GM18520 (cell line): ENCODE results near the gene TRPV3.
"Not testable (repeated sequence)": the region's sequence is repeated elsewhere in the genome, so short reads cannot be mapped to it uniquely, and the experiment has no call there.

Experiments
- ATAC-seq: cut with Tn5 transposase; IDR thresholded peaks from one replicate; pipeline ENCODE4 v1.9.1; 2021; ENCODE audit not compliant: unreplicated experiment

Gene TRPV3

DNA sequence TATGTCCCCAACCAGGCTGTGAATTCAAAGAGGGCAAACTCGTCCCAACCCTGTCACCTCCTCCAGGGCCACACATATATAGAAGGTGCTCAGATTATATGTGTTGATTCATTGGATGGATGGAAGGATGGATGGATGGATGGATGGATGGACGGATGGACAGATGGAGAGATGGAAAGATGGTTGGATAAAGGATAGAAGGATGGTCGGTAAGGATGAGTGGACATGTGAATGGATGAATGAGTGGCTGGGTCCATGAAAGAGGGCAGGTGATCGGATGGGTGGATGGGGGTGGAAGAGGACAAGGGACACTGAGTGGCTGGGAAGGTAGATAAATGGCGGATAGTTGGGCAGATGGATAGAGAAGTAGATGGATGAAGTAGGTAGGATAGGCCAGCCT, 30.1 kb downstream of the TRPV3 start:
- ATAC-seq, result no peak

DNA sequence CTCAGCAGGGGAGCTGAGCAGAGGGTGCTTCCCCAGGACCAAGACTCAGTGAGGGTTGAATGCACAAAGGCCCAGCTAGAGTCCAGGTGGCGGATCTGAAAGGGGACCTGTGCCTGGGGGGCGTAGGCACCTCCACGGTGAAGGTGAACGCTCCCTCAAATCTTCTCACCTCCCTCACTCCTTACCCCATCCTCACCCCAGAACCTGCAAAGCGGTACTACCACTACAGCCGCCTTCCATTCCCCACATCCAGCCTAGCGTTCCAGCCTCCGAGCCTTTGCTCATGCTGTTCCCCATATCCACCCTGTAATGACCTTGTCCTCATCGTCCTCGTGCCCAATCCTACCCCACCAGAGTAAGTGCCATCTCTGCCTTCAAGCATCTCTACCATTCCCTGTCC, 30.6 kb downstream of the TRPV3 start:
- no peak for ATAC-seq

DNA sequence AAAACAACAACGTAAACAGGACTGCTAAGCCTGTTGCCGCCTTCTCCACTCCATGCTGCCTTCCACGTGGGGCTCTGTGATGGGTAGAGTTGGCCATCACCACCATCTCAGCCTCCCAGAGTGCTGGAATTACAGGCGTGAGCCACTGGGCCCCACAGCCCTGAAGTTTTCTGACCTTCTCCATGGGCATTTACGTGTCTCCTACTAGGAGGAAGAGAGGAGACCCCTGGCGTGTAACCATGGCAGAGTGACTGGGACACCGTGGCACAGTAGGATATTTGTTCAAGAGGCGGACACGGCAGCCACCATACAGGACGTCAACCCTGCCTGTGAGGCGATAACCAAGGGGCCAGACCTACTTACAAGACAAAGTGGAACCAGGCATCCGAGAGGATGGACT, 31.1 kb downstream of the TRPV3 start:
- ATAC-seq, result no peak

DNA sequence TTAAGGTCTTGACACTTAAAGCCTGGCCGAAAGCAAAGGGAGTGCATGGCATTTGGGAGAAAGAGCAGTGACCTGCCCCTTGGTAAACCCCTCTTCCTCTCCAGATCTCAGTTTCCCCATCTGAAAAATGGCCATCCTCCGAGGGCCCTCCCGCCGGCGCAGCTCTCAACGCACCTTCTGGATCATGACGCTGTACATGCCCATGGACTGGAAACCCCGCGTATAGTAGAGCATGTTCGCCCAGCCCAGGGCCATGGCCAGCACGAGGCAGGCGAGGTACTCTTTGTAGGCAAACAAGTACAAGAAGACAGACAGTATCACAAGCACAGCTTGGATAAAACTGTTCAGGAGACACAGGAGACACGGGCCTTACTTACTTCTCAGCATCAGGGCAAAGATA, 33.6 kb downstream of the TRPV3 start:
- no peak for ATAC-seq

DNA sequence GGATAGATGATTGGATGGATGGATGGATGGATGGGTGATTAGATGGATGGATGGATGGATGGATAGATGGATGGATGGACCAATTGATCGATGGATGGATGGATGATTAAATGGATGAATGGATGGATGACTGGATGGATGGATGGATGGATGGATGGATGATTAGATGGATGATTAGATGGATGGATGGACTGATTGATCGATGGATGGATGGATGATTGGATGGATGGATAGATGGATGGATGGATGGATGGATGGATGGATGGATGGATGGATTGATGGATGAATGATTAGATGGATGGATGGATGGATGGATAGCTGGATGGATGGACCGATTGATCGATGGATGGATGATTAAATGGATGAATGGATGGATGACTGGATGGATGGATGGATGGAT, 38.1 kb downstream of the TRPV3 start:
- ATAC-seq, result not testable (repeated sequence)

DNA sequence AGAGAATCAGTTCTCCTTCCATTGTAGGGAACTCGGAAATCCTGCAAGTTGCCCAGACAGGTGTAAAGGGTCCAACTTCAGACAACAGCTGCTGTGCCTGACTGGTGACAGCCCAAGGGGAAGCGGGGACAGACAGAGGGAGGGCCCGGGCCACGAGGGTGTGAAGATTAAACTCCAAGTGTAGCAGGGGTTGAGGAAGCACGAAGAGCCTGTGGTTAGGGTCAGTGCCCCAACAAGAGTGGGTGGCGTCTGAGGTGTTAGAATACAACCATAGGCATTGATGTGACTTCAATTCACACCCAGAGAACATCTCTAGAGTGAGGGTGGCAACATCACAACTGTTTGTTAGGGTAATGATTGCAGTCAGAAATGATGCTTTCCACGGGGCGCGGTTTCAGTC, 42.7 kb downstream of the TRPV3 start:
- no peak for ATAC-seq

DNA sequence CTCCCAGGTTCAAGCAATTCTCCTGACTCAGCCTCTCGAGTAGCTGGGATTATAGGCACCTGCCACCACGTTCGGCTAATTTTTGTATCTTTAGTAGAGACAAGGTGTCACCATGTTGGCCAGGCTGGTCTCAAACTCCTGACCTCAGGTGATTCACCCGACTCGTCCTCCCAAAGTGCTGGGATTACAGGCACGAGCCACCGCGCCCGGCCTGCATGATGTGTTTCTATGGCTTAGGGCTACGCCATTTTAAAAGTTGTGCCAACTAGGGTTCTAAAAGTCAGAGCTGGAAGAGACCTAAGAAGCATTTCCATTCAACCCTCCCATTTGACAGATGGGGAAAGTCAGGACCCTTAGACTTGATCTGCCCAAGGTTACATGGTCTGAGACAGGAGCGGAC, 43.4 kb downstream of the TRPV3 start:
- not testable (repeated sequence) for ATAC-seq

DNA sequence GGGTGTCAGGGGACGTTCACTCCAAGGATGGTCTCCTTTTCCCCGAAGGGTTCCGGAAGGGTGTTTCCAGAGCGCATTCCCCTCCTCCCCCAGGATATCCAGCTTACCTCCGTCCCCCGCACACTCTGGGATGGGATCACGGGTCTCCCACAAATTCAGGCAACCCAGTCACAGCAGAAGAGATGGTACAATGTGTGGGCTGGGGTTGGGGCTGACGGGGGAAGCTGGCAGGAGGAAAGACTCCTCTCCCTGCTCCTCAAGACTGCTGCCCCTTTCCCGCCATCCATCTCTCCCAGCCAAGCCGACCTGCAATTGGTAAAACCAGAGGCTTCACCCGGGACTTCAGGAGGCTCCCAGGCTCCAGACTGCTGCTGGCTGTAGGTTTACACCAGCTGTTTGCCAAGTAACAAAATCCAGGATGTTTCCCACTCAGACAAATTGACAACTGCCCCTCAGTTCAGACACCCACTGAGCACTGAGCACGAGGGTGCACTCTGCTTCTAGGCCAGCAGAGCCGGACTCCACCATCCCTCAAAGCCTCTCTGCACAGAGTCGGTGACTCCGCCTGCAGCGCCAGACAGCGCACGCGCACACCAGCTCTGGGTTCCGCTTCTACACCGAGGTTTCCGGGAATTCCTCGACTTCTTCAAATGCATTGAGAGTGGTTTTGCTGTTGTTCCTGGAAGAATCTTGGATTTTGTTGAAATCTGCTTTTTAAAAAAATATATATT, 44.1 kb downstream of the TRPV3 start:
- no peak for ATAC-seq

DNA sequence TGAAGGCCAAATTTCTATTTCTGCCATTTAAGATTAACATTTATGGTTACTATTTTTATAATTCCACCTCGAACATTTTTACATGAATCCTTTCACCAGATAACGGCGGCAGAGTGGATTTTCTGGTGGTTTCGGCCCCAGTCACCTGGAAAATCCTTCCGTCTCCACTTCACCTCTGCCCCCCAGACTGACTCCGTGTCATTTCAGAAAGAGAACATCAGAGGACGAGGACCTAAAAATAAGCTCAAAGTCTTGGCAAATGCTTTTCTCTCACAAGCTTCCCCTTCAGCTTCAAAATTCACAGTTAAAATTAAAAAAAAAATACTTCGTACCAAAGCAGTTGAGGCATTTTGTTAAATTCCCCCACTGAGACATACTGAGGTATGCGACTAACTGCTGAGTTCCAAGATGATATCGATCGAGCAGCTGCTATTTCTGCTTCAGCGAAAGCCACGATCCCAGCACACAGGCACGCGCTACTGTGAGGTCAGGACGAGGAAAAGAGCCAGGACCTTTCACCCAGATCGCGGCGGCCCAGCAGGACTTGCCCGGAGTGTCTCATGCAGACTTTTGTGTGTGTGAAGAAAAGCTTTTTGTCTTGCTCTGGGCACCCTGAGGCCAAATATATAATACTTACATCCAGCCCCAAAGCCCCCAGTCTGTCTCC, 45.0 kb downstream of the TRPV3 start:
- no peak for ATAC-seq

DNA sequence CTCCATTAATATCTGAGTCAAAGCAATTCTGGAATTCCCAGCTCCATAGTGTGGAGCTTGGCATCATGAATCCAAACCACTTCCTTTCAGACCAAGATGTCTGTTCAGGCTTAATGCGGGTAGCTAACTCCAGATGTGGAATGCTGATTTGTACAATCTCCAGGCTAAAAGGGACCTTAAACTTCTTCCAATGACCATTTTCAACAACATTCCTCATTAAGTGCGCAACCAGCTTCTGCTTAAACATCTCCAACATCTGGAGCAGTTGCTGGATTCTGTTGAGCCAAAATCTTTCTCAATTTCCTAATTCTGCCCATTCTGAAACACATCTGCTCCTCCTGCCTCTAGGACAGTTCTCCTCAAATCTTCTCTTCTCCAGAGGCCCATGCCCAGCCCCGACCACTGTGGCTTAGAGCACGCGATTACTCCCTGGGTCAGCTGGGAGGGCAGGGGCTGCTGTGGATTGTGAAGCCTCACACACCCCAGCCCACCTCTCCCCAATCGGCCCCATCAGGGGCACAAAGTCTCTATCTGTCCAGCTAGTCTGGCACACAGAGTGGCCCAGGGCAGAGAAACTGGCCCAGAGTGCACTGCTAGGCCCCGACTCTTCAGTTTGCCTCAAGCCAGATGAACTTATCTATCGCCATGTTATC, 45.6 kb downstream of the TRPV3 start:
- ATAC-seq, result no peak

DNA sequence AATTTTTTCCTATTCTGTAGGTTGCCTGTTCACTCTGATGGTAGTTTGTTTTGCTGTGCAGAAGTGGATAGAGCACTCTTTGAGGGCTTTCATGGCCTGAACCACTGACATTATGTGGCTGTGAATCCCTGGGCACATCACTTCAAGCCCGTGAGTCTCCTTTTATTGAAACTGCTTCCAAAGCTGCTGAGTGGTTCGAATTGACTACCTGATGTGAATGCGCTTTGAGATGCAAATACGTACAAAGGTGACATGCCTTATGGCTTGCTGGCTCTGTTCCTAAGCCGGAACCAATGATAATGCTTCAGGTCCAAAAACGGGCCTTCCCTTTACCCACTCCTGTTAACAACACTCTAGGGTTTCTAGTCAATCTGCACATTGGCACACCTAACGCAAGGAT, 47.5 kb downstream of the TRPV3 start:
- ATAC-seq, result no peak

DNA sequence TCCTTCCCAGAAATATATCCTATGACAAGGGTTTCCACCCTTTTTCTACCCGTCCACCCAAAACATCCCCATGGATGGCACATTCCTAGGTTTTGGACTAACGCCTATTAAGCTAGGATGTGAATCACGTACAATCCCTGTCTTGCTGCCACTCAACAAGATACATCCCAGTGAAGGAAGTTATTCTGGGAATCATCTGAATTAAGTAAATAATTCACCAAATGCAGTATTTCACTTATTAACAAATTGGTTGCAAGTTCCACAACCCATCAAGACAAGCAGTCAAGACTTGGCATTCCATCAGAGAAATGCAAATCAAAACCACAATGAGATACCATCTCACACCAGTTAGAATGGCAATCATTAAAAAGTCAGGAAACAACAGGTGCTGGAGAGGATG, 49.7 kb downstream of the TRPV3 start:
- no peak for ATAC-seq

DNA sequence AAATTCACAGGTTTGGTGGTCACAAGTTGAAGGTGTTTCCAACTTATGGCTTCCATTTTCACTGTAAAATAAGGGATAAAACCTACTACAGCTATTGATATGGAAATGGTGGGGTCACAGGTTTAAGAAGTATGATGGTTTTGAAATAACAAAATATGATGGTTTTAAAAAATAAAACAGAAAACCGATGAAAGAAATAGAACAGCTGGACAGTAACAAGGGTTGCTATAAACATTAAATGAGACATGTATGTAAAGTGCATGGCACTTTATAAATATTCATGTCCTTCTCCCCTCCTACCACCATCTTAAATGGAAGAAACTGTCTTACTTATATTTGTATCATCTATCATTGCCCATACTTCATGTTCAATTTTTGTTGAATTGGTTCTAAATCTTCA, 50.5 kb downstream of the TRPV3 start:
- no peak for ATAC-seq

DNA sequence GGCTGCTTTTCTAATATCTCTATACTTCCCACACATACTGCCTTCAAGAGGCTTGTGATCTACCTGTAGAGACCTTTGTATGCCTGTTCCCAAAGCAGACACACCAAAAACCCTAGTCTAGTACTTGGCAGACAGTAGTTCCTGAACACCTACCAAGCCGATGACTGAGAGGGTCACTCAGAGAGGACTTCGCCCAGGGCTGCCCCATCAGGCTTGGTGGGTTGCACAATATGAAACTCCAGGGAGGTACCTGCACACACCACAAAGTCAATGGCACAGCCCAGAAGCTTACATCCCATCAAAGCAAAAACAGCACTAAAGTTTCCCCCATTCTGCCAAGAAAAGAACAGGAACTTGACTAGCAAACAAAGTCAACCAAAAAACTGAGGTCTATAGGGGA, 51.6 kb downstream of the TRPV3 start:
- no peak for ATAC-seq

DNA sequence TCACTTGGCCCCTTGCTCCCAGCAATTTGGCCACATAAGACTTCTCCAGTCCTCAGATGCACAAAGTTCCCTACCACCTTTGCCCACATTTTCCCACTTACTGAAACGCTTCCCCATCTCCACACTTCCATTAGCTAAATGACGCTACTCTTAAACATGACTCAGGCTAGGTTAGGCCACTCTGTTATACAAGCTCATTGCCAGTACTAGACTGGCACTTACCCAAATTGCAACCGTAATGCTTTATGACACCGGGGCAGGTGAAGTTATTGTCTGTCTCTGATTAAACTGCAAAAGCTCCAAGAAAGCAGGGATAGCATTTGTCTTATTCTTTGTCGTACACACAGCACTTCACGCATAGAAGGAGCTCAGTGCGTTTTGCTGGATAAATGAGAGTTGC, 52.6 kb downstream of the TRPV3 start:
- no peak for ATAC-seq

DNA sequence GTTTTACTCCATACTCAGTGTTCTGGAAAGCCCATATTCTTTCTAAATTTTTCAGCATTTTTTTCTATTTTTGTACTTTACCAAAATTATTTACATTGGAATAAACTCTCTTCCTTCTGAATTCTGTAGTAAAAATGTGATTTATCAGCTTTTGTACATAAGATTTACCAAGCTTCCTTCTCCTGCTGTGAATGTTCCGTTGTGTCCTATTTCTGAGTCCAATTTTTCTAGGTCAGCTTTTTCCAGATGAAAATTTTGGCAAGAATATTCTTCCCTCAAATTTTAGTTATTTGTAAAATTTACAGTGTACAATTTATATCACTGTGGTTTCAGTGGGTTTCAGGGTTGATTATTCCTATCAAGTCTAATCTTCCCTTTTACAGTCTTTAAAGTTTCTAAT, 54.3 kb downstream of the TRPV3 start:
- ATAC-seq, result no peak

DNA sequence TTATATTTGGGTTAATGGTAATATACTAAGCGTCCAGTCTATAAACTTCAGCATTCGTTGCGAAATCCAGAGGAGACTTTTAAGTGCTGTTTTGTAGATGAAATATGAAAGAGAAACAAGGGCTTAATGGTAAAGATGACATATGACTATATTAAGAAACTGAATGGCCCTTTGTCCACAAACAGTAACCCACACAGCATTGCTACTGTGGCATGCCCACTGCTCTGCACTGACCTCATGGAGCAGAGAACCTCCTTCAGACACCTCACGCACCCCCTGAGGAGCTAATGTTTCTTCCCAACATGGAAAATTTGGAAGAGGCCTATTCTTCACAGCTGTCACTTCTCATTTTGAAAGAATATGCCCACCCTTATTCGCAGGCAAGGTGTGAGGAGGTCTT, 55.1 kb downstream of the TRPV3 start:
- ATAC-seq, result no peak

DNA sequence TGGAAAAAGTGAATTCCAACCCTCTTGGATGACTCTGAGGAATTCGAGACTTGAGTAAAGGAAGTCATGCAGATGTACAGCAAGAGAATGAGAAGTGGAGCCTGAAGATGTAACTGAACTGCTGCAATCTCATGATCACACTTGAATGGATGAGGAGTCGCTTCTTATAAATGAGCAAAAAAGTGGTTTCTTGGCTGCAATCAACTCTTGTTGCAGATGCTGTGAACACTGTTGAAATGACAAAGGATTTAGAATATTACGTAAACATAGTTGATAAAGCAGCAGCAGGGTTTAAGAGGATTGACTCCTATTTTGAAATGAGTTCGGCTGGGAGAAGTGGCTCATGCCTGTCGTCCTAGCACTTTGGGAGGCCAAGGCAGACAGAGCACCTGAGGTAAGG, 56.3 kb downstream of the TRPV3 start:
- ATAC-seq, result no peak

DNA sequence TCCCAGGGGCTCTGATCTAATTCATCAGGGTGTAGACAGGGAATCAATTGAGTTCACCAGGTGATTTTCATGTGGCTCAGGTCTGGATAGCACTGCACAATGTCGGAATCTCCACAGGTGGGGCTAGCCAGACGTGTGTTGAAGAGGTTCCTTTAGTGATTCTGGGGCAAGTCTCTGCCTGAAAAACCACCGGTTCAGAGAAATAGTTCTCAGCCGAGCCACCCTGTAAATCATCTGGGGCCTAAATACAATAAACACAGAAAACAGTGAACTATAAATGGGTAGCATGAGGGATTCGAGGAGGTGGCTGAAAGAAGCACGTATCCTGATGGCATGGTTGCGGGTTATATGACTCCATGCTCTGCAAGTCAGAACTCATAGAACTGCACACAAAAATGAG, 60.5 kb downstream of the TRPV3 start:
- ATAC-seq, result no peak

DNA sequence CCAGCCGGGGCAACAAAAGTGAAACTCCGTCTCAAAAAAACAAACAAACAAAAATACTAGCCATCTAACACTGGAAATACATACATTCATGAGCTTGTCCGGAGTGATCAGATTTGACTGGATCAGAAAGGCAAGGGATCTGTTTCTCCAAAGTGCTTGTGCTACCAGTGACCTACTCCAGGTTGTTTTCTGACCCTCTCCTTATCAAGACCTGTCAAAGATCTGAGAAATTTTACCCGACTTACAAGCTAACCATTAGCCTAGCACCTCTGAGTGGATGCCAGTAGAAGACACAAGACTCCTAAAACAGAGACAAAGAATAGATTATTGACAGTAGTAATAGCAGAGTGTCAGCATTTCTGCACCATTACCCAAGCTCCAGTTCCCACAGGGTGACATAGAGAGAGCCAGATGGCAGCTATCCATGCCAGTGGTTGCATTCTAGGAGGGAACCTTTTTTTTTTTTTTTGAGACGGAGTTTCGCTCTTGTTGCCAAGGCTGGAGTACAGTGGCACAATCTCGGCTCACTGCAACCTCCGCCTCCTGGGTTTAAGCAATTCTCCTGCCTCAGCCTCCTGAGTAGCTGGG, 72.0 kb downstream of the TRPV3 start:
- no peak for ATAC-seq

DNA sequence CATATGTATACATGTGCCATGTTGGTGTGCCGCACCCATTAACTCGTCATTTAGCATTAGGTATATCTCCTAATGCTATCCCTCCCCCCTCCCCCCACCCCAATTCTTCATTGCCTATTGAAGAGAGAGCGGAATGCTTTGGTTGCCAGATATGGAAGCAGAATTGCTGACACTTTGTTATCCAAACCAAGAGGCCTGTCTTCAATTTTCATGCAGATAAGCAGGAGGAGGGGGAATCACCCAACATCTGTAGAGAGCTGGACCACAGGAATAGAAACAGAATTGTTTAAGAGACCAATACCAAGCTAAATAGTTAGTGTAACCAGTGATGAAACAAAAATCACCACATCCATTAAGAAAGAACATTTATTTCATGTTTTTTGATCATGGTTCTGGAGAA, 74.8 kb downstream of the TRPV3 start:
- ATAC-seq, result no peak

DNA sequence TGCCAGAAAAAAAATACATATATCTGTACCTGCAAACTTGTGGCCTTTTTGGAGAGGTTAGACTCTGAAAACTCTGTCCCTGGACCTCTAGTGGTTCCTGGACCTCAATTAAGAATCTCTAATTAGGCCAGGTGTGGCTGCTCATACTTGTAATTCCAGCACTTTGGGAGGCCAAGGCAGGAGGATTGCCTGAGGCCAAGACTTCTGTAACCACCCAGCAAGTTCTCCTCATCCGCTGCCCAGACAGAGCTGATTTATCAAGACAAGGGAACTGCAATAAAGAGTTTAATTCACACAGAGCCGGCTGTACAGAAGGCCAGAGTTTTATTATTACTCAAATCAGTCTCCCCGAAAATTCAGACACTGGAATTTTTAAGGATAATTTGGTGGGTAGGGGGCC, 77.6 kb downstream of the TRPV3 start:
- ATAC-seq, result no peak
